H1 (cell line): ENCODE data around the gene JTB. TPM values are rescaled to one million over a fixed set of nuclear protein-coding genes. Genes with fewer than 3 reads are reported as not detected.

Experiments used
- CTCF ChIA-PET: fragments of 300-600 bp; sonication (Branson Sonifier 250); formaldehyde crosslinking; loops from one replicate; lab custom pipeline; 2021; ENCODE audit not compliant: partially characterized antibody; lab: Charles Lee
- POLR2A ChIA-PET: fragments of 300-600 bp; sonication (Branson Sonifier 250); formaldehyde crosslinking; loops from one replicate; lab custom pipeline; 2021; ENCODE audit warnings: inconsistent platforms; ENCODE audit not compliant: partially characterized antibody; lab: Charles Lee
- DNase-seq, 2 experiments: peaks; one replicate each; pipeline versions ENCODE4 v3.0.0 to v3.0.0-alpha.2; 2010 to 2022; ENCODE audit warnings: low spot score in 2 of 2, low read depth in 1 of 2, mixed read lengths in 1 of 2
- FAIRE-seq: peaks from 2 replicates; lab custom pipeline; 2011; peaks lifted over from hg19 to GRCh38; lab: Jason Lieb, UNC
- H2AFZ ChIP-seq: 2 replicates; pipeline ENCODE4 v1.8.1; 2012; ENCODE audit warnings: low read length, inconsistent platforms
- H2AK5ac ChIP-seq: 2 replicates; pipeline ENCODE4 v1.6.1; 2013; ENCODE audit warnings: low read depth, low read length
- H2BK120ac ChIP-seq: replicated peaks from 2 replicates; pipeline ENCODE3; 2013; ENCODE audit warnings: low read depth, low read length, inconsistent platforms
- H2BK12ac ChIP-seq: 2 replicates; pipeline ENCODE4 v1.6.1; 2013; ENCODE audit warnings: low read depth, low read length
- H2BK15ac ChIP-seq: 2 replicates; pipeline ENCODE4 v1.6.1; 2013; ENCODE audit warnings: low read length
- H2BK20ac ChIP-seq: 2 replicates; pipeline ENCODE4 v1.6.1; 2013; ENCODE audit warnings: low read length
- H2BK5ac ChIP-seq: 2 replicates; pipeline ENCODE4 v1.6.1; 2013; ENCODE audit warnings: low read depth, low read length
- H3K14ac ChIP-seq: 2 replicates; pipeline ENCODE4 v1.6.1; 2013; ENCODE audit warnings: inconsistent platforms; ENCODE audit not compliant: insufficient read length
- H3K18ac ChIP-seq: 2 replicates; pipeline ENCODE4 v1.6.1; 2013; ENCODE audit warnings: low read length; ENCODE audit errors: extremely low read depth
- H3K23ac ChIP-seq: 2 replicates; pipeline ENCODE4 v1.6.1; 2013; ENCODE audit warnings: inconsistent platforms; ENCODE audit not compliant: insufficient read length
- H3K23me2 ChIP-seq: 2 replicates; pipeline ENCODE4 v1.6.1; 2013; ENCODE audit warnings: low read depth, low read length
- H3K27ac ChIP-seq: 2 replicates; pipeline ENCODE4 v1.6.1; 2011; ENCODE audit warnings: low read depth, low read length, inconsistent platforms
- H3K27me3 ChIP-seq, 4 experiments: replicated peaks in 1 of 4; 1 replicate in 1 of 4; 2 replicates in 3 of 4; pipeline versions ENCODE4 v1.6.1 to v1.8.1; 2011 to 2013; ENCODE audit warnings: low read length in 3 of 4, mild to moderate bottlenecking in 3 of 4, inconsistent platforms in 2 of 4, mixed read lengths in 2 of 4, moderate library complexity in 1 of 4; ENCODE audit not compliant: control insufficient read depth in 3 of 4, insufficient read depth in 3 of 4; ENCODE audit errors: extremely low read depth in 1 of 4
- H3K36me3 ChIP-seq, 4 experiments: 2 replicates each; pipeline versions ENCODE4 v1.6.1 to v1.8.1; 2011 to 2013; ENCODE audit warnings: mild to moderate bottlenecking in 4 of 4, low read length in 3 of 4, moderate library complexity in 2 of 4, control low read depth in 1 of 4, inconsistent platforms in 1 of 4; ENCODE audit not compliant: insufficient read depth in 4 of 4, control insufficient read depth in 2 of 4
- H3K4ac ChIP-seq: replicated peaks from 2 replicates; pipeline ENCODE3; 2013; ENCODE audit warnings: low read length, low read depth, mixed read lengths, inconsistent platforms; ENCODE audit not compliant: insufficient read length
- H3K4me1 ChIP-seq, 4 experiments: replicated peaks in 1 of 4; 1 replicate in 1 of 4; 2 replicates in 3 of 4; pipeline versions ENCODE4 v1.6.1 to v1.8.1; 2011 to 2013; ENCODE audit warnings: low read length in 3 of 4, inconsistent platforms in 2 of 4, mixed read lengths in 1 of 4; ENCODE audit not compliant: insufficient read depth in 4 of 4, control insufficient read depth in 3 of 4
- H3K4me2 ChIP-seq, 2 experiments: 2 replicates each; pipeline versions ENCODE4 v1.6.1 to v1.8.1; 2011 to 2013; ENCODE audit warnings: low read depth in 2 of 2, low read length in 2 of 2, control low read depth in 1 of 2, inconsistent platforms in 1 of 2, mild to moderate bottlenecking in 1 of 2; ENCODE audit not compliant: insufficient read depth in 1 of 2
- H3K4me3 ChIP-seq, 4 experiments: fragments of 200-600, 300-600 bp in 1 of 4; sonication (generic), shearing (Covaris generic), sonication (Bioruptor Twin) in 1 of 4; 2 replicates each; pipeline versions ENCODE4 v1.5.1 to v1.8.1; 2011 to 2016; ENCODE audit warnings: low read length in 4 of 4, low read depth in 3 of 4, control low read depth in 2 of 4, inconsistent platforms in 2 of 4, mild to moderate bottlenecking in 2 of 4, mixed read lengths in 1 of 4, moderate library complexity in 1 of 4; ENCODE audit not compliant: insufficient read depth in 2 of 4; ENCODE audit errors: extremely low read depth in 1 of 4
- H3K56ac ChIP-seq: replicated peaks from 2 replicates; pipeline ENCODE3; 2013; ENCODE audit warnings: low read depth, mild to moderate bottlenecking, mixed read lengths, low read length, inconsistent platforms; ENCODE audit not compliant: insufficient read length
- H3K79me1 ChIP-seq: 2 replicates; pipeline ENCODE4 v1.6.1; 2013; ENCODE audit warnings: low read depth, low read length, control low read depth
- H3K79me2 ChIP-seq, 2 experiments: 2 replicates each; pipeline versions ENCODE4 v1.6.1 to v1.8.1; 2012 to 2013; ENCODE audit warnings: low read length in 2 of 2, mild to moderate bottlenecking in 2 of 2, inconsistent platforms in 1 of 2; ENCODE audit not compliant: insufficient read depth in 2 of 2, control insufficient read depth in 1 of 2
- H3K9ac ChIP-seq, 4 experiments: replicated peaks in 1 of 4; 1 replicate in 1 of 4; 2 replicates in 3 of 4; pipeline versions ENCODE4 v1.6.1 to v1.8.1; 2011 to 2013; ENCODE audit warnings: low read depth in 3 of 4, low read length in 3 of 4, control low read depth in 2 of 4, mild to moderate bottlenecking in 2 of 4, moderate library complexity in 2 of 4, inconsistent platforms in 1 of 4; ENCODE audit errors: extremely low read depth in 1 of 4
- H3K9me3 ChIP-seq, 2 experiments: 2 replicates each; pipeline versions ENCODE4 v1.6.1 to v1.8.1; 2012 to 2013; ENCODE audit warnings: mild to moderate bottlenecking in 2 of 2, moderate library complexity in 2 of 2, control low read depth in 1 of 2, inconsistent platforms in 1 of 2, low read depth in 1 of 2, low read length in 1 of 2, mixed read lengths in 1 of 2; ENCODE audit not compliant: insufficient read depth in 2 of 2
- H4K20me1 ChIP-seq, 2 experiments: replicated peaks in 1 of 2; 2 replicates each; pipeline versions ENCODE3 to v1.8.1; 2011 to 2013; ENCODE audit warnings: inconsistent platforms in 2 of 2, low read length in 2 of 2, mild to moderate bottlenecking in 1 of 2; ENCODE audit not compliant: insufficient read depth in 2 of 2, control insufficient read depth in 1 of 2
- H4K5ac ChIP-seq: 2 replicates; pipeline ENCODE4 v1.6.1; 2013; ENCODE audit warnings: low read length, low read depth, mixed read lengths, inconsistent platforms; ENCODE audit not compliant: insufficient read length
- H4K8ac ChIP-seq: 2 replicates; pipeline ENCODE4 v1.8.0; 2013; ENCODE audit warnings: mild to moderate bottlenecking, moderate library complexity, low read length, inconsistent platforms; ENCODE audit not compliant: insufficient read depth; ENCODE audit errors: extremely low read depth
- H4K91ac ChIP-seq: replicated peaks from 2 replicates; pipeline ENCODE3; 2013; ENCODE audit warnings: low read length, mixed read lengths, inconsistent platforms; ENCODE audit not compliant: insufficient read length
- ATF3 ChIP-seq: IDR thresholded peaks from 2 replicates; pipeline ENCODE4 v1.6.1; 2011; ENCODE audit warnings: low read depth, mild to moderate bottlenecking, low read length; ENCODE audit not compliant: insufficient read depth
- BCL11A ChIP-seq, 2 experiments: IDR thresholded peaks; one replicate each; pipeline ENCODE4 v1.6.1; 2011; ENCODE audit warnings: low read depth in 2 of 2, low read length in 2 of 2, mild to moderate bottlenecking in 2 of 2
- YY1 ChIP-seq: IDR thresholded peaks from 2 replicates; pipeline ENCODE4 v1.6.1; 2011; ENCODE audit warnings: low read depth, mild to moderate bottlenecking, low read length
- WGBS, 2 experiments: shearing (Covaris generic) in 1 of 2; methylation state at CpG; one replicate each; pipeline versions ENCODE4 v1.1.6 to v1.1.7; 2013 to 2015; ENCODE audit warnings: low lambda C conversion rate in 2 of 2, mixed read lengths in 2 of 2, inconsistent platforms in 1 of 2, low coverage in 1 of 2, missing lambda C conversion rate in 1 of 2; ENCODE audit not compliant: insufficient replicate concordance in 2 of 2, insufficient coverage in 1 of 2, insufficient read length in 1 of 2; ENCODE audit errors: extremely low coverage in 1 of 2, missing lambda C conversion rate in 1 of 2; 5-methylcytosine and 5-hydroxymethylcytosine counted together
- polyA plus RNA-seq, 7 experiments: library from polyadenylated mRNA; depleted of rRNA in 3 of 7; stranded (reverse) in 5 of 7; unstranded in 2 of 7; fragments of >200 nt in 5 of 7; fragments of 200-250 nt in 2 of 7; gene quantifications; 1 replicate in 5 of 7; 2 replicates in 1 of 7; 4 replicates in 1 of 7; pipeline versions ENCODE4 v1.2.1 to v1.2.3, GENCODE V29; 2011 to 2013; ENCODE audit warnings: missing spikeins in 2 of 7, mixed read lengths in 2 of 7
- total RNA-seq: library from RNA; stranded (reverse); fragmentation: NEBNext Ultra II Directional; extraction: Animal tissue kit (Norgen Biotek cat#: 25700); gene quantifications from 2 replicates; pipeline ENCODE4 v1.2.1, GENCODE V29; 2021

Gene JTB
- total and polyA plus RNA-seq, 2 of the 8 experiments (the other 6 are each of a cell fraction or from before 2014, with no cell fraction given), result 91.1 to 122 TPM

- Histone ChIP-seq H3K23me2 (peaks cover 21% of the 10 kb centered on the region), H3K27ac (peak within 1 kb of the TSS; percentile 91), H2BK120ac (peak within 1 kb of the TSS; percentile 43), H2AFZ (no peak within 1 kb of the TSS), H4K20me1 (no peaks in the 10 kb centered on the region), H3K79me2 (peaks cover 4 to 28% of the 10 kb centered on the region in 2 experiments; a peak in 3 of 4 replicates), H3K4me3 (peak within 1 kb of the TSS; percentile 51 to 77 (median 66)), H4K91ac (peak within 1 kb of the TSS; percentile 94), H2BK20ac (no peak within 1 kb of the TSS), H3K18ac (peak within 1 kb of the TSS; percentile 95), H3K14ac (no peak within 1 kb of the TSS), H2AK5ac (no peak within 1 kb of the TSS), H4K8ac (peak within 1 kb of the TSS; percentile 93; the same call in 1 of the 2 replicates), H3K27me3 (no peaks in the 10 kb centered on the region), H3K9ac (peak within 1 kb of the TSS; percentile 68 to 84 (median 82)), H3K9me3 (no peaks in the 10 kb centered on the region), H4K5ac (peak within 1 kb of the TSS; percentile 99), H3K4ac (peak within 1 kb of the TSS; percentile 99), H2BK5ac (peak within 1 kb of the TSS; percentile 98), H3K4me1 (peaks cover 0 to 12% (median 5%) of the 10 kb centered on the region in 4 experiments; a peak in 5 of 7 replicates), H3K79me1 (no peaks in the 10 kb centered on the region; the same call in 1 of the 2 replicates), H3K23ac (no peak within 1 kb of the TSS), H2BK12ac (no peak within 1 kb of the TSS; the same call in 1 of the 2 replicates), H3K56ac (peak within 1 kb of the TSS; percentile 88), H2BK15ac (peak within 1 kb of the TSS; percentile 90), H3K4me2 (peak within 1 kb of the TSS; percentile 69 to 91), H3K36me3 (peaks cover 0 to 4% (median 0%) of the 10 kb centered on the region in 4 experiments; a peak in 1 of 8 replicates)
- CTCF ChIA-PET, result interaction anchor here (0.6 to 4.5 kb wide), 15 partner anchors 8 to 170 kb away, joined by 3 to 29 read pairs (median 6); partner anchors contain the start of genes DENND4B, JTB and RAB13
- POLR2A ChIA-PET, result interaction anchor here (0.6 to 15.7 kb wide), 26 partner anchors 9 to 1039 kb away, joined by 3 to 454 read pairs (median 4); partner anchors contain the start of genes CRTC2, DENND4B, GATAD2B and JTB
- FAIRE-seq, result no peak
- peak in 1 of 2 experiments; percentile 90 for DNase-seq
- WGBS, 2 experiments, result 1% methylated on average over 60 of the region's 60 CpGs; no CpG with 5 or more reads in 1 of the 2 experiments
- TF ChIP-seq YY1 (peak; percentile 83; the same call in 1 of the 2 replicates), BCL11A (IDR thresholded peaks at IDR 0.05; ENCODE audit: low read depth in 2 of 2, low read length in 2 of 2) (no peak), ATF3 (0 out of 2 replicates have a peak, but pooled peaks have one; percentile 65)
These were observed 10.1 kb downstream of the JTB start, which contains the start of gene CREB3L4 for GRCh38 chr1:153967107-153967999. Gene CREB3L4, plus strand, starts transcription at chr1:153967902. Its CDS starts 624 bp downstream, at chr1:153968526.
